ENCODE results near the gene CLTC. TPM values are rescaled to one million over a fixed set of nuclear protein-coding genes. Genes with fewer than 3 reads are reported as not detected.

The CLTC gene
- total RNA-seq, 1 experiment from 2014 or later, result 254 TPM

DNA sequence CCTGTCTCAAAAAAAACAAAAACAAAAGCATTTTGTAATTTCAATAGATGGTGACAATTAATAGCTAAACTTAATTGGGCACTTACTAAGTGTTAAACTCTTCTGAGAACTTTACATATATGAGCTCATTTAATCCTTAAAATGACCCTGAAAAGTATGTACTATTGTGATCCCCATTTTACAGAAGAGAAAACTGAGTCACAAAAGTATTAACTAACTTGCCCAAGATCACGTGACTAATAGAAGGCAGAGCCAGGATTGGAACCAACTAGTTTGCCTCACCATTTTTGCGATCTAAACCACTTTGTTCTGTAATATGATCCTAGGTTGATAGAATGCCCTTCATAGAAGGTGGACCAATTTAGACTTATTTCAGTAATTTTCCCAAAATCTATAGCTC lies 114.0 kb downstream of the CLTC start:
- H3K79me1 ChIP-seq (ENCODE audit: insufficient read depth, low read depth, low read length, poor library complexity, severe bottlenecking), result no peaks in the 10 kb centered on the region
- H3K4ac ChIP-seq (ENCODE audit: low read depth, low read length), result no peak overlapping the region
- Mint-ChIP-seq H3K4me1 (no peaks in the 10 kb centered on the region), H3K36me3 (ENCODE audit: insufficient read depth in 1 of 3, low read depth in 3 of 3) (peaks cover 0 to 12% (median 0%) of the 10 kb centered on the region in 3 experiments; a peak in 2 of 7 replicates), H3K27me3 (ENCODE audit: low read depth) (no peaks in the 10 kb centered on the region), H3K9me3 (no peaks in the 10 kb centered on the region), H3K27ac (no peak overlapping the region), H3K4me3 (no peak overlapping the region)
- no peak overlapping the region for H2BK15ac ChIP-seq (ENCODE audit: low read depth, low read length)
- H2BK20ac ChIP-seq (ENCODE audit: low read depth, low read length, poor library complexity, severe bottlenecking), result no peak overlapping the region
- no peaks in the 10 kb centered on the region for H3K27me3 ChIP-seq (ENCODE audit: insufficient read depth, low read length)
- H2AFZ ChIP-seq (ENCODE audit: low read length), result no peak overlapping the region
- H2BK12ac ChIP-seq (ENCODE audit: insufficient read length, low read depth, low read length), result no peak overlapping the region
- no peak overlapping the region for H4K5ac ChIP-seq (ENCODE audit: insufficient read length, low read depth, low read length)
- no peak overlapping the region for H3K18ac ChIP-seq (ENCODE audit: insufficient read length, low read depth, low read length)
- no peaks in the 10 kb centered on the region for H4K20me1 ChIP-seq (ENCODE audit: control insufficient read depth, insufficient read depth, insufficient read length)
- no peaks in the 10 kb centered on the region for H3K79me2 ChIP-seq (ENCODE audit: insufficient read depth, low read length)
- H3K56ac ChIP-seq (ENCODE audit: insufficient read length, low read depth, low read length), result no peak overlapping the region
- no peak for DNase-seq
- WGBS (ENCODE audit: extremely low coverage, insufficient read length, low lambda C conversion rate), result no CpG with 5 or more reads among the region's 2 CpGs
- TF ChIP-seq, protein P1, sequence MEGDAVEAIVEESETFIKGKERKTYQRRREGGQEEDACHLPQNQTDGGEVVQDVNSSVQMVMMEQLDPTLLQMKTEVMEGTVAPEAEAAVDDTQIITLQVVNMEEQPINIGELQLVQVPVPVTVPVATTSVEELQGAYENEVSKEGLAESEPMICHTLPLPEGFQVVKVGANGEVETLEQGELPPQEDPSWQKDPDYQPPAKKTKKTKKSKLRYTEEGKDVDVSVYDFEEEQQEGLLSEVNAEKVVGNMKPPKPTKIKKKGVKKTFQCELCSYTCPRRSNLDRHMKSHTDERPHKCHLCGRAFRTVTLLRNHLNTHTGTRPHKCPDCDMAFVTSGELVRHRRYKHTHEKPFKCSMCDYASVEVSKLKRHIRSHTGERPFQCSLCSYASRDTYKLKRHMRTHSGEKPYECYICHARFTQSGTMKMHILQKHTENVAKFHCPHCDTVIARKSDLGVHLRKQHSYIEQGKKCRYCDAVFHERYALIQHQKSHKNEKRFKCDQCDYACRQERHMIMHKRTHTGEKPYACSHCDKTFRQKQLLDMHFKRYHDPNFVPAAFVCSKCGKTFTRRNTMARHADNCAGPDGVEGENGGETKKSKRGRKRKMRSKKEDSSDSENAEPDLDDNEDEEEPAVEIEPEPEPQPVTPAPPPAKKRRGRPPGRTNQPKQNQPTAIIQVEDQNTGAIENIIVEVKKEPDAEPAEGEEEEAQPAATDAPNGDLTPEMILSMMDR (conservative IDR thresholded peaks at IDR 0.05), result no peak
- no peak overlapping the region for H3K23ac ChIP-seq (ENCODE audit: insufficient read length, low read depth, low read length)
- no peak overlapping the region for H3K9ac ChIP-seq (ENCODE audit: extremely low read depth, insufficient read length, low read length)
- H2BK5ac ChIP-seq (ENCODE audit: insufficient read length, low read length), result no peak overlapping the region
- H4K8ac ChIP-seq (replicated peaks; ENCODE audit: insufficient read length, low read depth, low read length), result no peak overlapping the region
- H2AK5ac ChIP-seq (ENCODE audit: insufficient read length, low read length), result no peak overlapping the region
- no peak overlapping the region for H3T11ph ChIP-seq (ENCODE audit: low read length)
- no peak overlapping the region for H3K4me2 ChIP-seq (ENCODE audit: insufficient read depth, insufficient read length, low read length)
- no peak overlapping the region for H4K91ac ChIP-seq (ENCODE audit: insufficient read length, low read depth, low read length)
- H3K4me1 ChIP-seq (ENCODE audit: insufficient read depth, low read length), result no peaks in the 10 kb centered on the region
- H3K23me2 ChIP-seq (ENCODE audit: insufficient read length, low read depth, low read length, poor library complexity, severe bottlenecking), result no peaks in the 10 kb centered on the region
- H2BK120ac ChIP-seq (ENCODE audit: low read depth, low read length, poor library complexity, severe bottlenecking), result no peak overlapping the region
- H3K9me3 ChIP-seq (ENCODE audit: control insufficient read depth, low read depth, low read length), result no peaks in the 10 kb centered on the region
- no peak overlapping the region for H3K27ac ChIP-seq (ENCODE audit: insufficient read length, low read depth, low read length)
- no peak overlapping the region for H3K14ac ChIP-seq (ENCODE audit: insufficient read depth, low read length)

Data from H9 (cell line).